ENCODE data around the gene EIF2D. TPM values are rescaled to one million over a fixed set of nuclear protein-coding genes. Genes with fewer than 3 reads are reported as not detected.
A peak's percentile ranks its signal among the peaks of the same experiment; 100 is the strongest.
"Not testable (repeated sequence)": the region's sequence is repeated elsewhere in the genome, so short reads cannot be mapped to it uniquely, and the experiment has no call there.

Gene EIF2D
- total and polyA plus RNA-seq, 7 donors: 27.0 to 59.6 (median 43.3) TPM

GRCh38 chr1:206582537-206582936 lies 29.7 kb downstream of the EIF2D start:
- H3K4me3 ChIP-seq: no peak overlapping the region
- peaks cover 0 to 5% (median 0%) of the 10 kb centered on the region in 4 donors for H3K4me1 ChIP-seq
- no peak for DNase-seq
- no peaks in the 10 kb centered on the region for H3K9me3 ChIP-seq
- H3K27me3 ChIP-seq: no peaks in the 10 kb centered on the region
- no peak overlapping the region for H3K27ac ChIP-seq
- H3K36me3 ChIP-seq: peaks cover 0 to 18% (median 3%) of the 10 kb centered on the region in 4 donors
- no peak for TF ChIP-seq POLR2AphosphoS5 (IDR thresholded peaks at IDR 0.05)
- no peak for TF ChIP-seq CTCF (IDR thresholded peaks at IDR 0.05)
- no peak for TF ChIP-seq EP300 (IDR thresholded peaks at IDR 0.05)
- no peak for TF ChIP-seq POLR2A (IDR thresholded peaks at IDR 0.05)
- 84 to 87% methylated on average over 5 of the region's 5 CpGs for WGBS, 2 donors
- intact Hi-C loops (cut with DNase I): loop anchor here (5.0 kb wide), 1 partner anchor 90 kb away; no protein-coding TSS in a partner anchor

GRCh38 chr1:206581571-206581981 lies 30.7 kb downstream of the EIF2D start:
- TF ChIP-seq EP300 (IDR thresholded peaks at IDR 0.05) (no peak), POLR2A (IDR thresholded peaks at IDR 0.05) (no peak), POLR2AphosphoS5 (IDR thresholded peaks at IDR 0.05) (no peak), CTCF (IDR thresholded peaks at IDR 0.05) (no peak)
- H3K9me3 ChIP-seq: no peaks in the 10 kb centered on the region
- H3K27me3 ChIP-seq: no peaks in the 10 kb centered on the region
- peaks cover 0 to 5% (median 0%) of the 10 kb centered on the region in 4 donors for H3K4me1 ChIP-seq
- WGBS, 2 donors: 48 to 76% methylated on average over 10 of the region's 10 CpGs
- H3K4me3 ChIP-seq: no peak overlapping the region
- intact Hi-C loops (cut with DNase I): loop anchor here (5.0 kb wide), 1 partner anchor 89 kb away; no protein-coding TSS in a partner anchor
- no peak for DNase-seq
- H3K27ac ChIP-seq: no peak overlapping the region
- H3K36me3 ChIP-seq: peaks cover 0 to 13% (median 3%) of the 10 kb centered on the region in 4 donors

- intact Hi-C loops (cut with DNase I): loop anchor here (5.0 kb wide), 1 partner anchor 89 kb away; no protein-coding TSS in a partner anchor
Measured at GRCh38 chr1:206581114-206581497, 31.2 kb downstream of the EIF2D start.

GRCh38 chr1:206580438-206581113 lies 31.7 kb downstream of the EIF2D start:
- Histone ChIP-seq H3K4me3 (no peak overlapping the region), H3K27ac (peak overlapping the region in 3 of 4 donors; percentile 9 to 40 (median 23)), H3K9me3 (no peaks in the 10 kb centered on the region), H3K27me3 (no peaks in the 10 kb centered on the region), H3K4me1 (peaks cover 0 to 5% (median 0%) of the 10 kb centered on the region in 4 donors), H3K36me3 (peaks cover 0 to 4% (median 1%) of the 10 kb centered on the region in 4 donors)
- intact Hi-C loops (cut with DNase I): loop anchor here (5.0 kb wide), 1 partner anchor 88 kb away; no protein-coding TSS in a partner anchor
- DNase-seq: no peak
- no peak for TF ChIP-seq POLR2AphosphoS5 (IDR thresholded peaks at IDR 0.05)
- TF ChIP-seq CTCF (IDR thresholded peaks at IDR 0.05): no peak
- TF ChIP-seq POLR2A (IDR thresholded peaks at IDR 0.05): no peak
- no peak for TF ChIP-seq EP300 (IDR thresholded peaks at IDR 0.05)
- 79 to 89% methylated on average over 8 of the region's 8 CpGs for whole genome bisulfite sequencing, 2 donors

More at GRCh38 chr1:206581114-206581497, 31.2 kb downstream of the EIF2D start:
- not testable (repeated sequence) for H3K27me3 ChIP-seq, H3K9me3 ChIP-seq, H3K27ac ChIP-seq, DNase-seq, H3K4me1 ChIP-seq, H3K36me3 ChIP-seq, H3K4me3 ChIP-seq
- WGBS, 2 donors: 94 to 95% methylated on average over 7 of the region's 7 CpGs

- no peak overlapping the region for H3K4me3 ChIP-seq
- DNase-seq: peak; percentile 85
- peaks cover 0 to 3% (median 0%) of the 10 kb centered on the region in 4 donors for H3K36me3 ChIP-seq
- peak overlapping the region; percentile 7 to 40 (median 22) for H3K27ac ChIP-seq
- H3K9me3 ChIP-seq: no peaks in the 10 kb centered on the region
- WGBS, 2 donors: 49 to 81% methylated on average over 11 of the region's 11 CpGs
- intact Hi-C loops (cut with DNase I): loop anchor here (5.0 kb wide), 1 partner anchor 88 kb away; no protein-coding TSS in a partner anchor
- peaks cover 0 to 5% (median 0%) of the 10 kb centered on the region in 4 donors for H3K4me1 ChIP-seq
- no peaks in the 10 kb centered on the region for H3K27me3 ChIP-seq
- TF ChIP-seq EP300 (IDR thresholded peaks at IDR 0.05) (no peak), POLR2AphosphoS5 (IDR thresholded peaks at IDR 0.05) (peak in 1 of 4 donors; percentile 32)
Measured at GRCh38 chr1:206579747-206580437, 32.4 kb downstream of the EIF2D start.
